DND-41 (cell line): ENCODE data around the gene MYDGF.

Experiments used
- CTCF ChIP-seq: IDR thresholded peaks from 2 replicates; pipeline ENCODE4 v1.5.1; 2012; ENCODE audit warnings: borderline replicate concordance, low read length, moderate library complexity, mild to moderate bottlenecking; ENCODE audit not compliant: poor library complexity, severe bottlenecking; ENCODE audit errors: extremely low read depth
- EZH2 ChIP-seq: IDR thresholded peaks from 3 replicates; pipeline ENCODE4 v1.6.1; 2012; ENCODE audit warnings: borderline replicate concordance, low read depth, mild to moderate bottlenecking, moderate library complexity, low read length, inconsistent platforms; ENCODE audit not compliant: severe bottlenecking

GRCh38 chr19:4609878-4610511 lies 60.1 kb downstream of the MYDGF start:
- TF ChIP-seq CTCF (no peak), EZH2 (no peak)
